TTC549 (cell line): ENCODE measurements around the gene ORMDL2.

Experiments
- FAIRE-seq: peaks from 2 replicates; lab custom pipeline; 2012; peaks lifted over from hg19 to GRCh38; lab: Jason Lieb, UNC

ORMDL2 gene

GRCh38 chr12:55817345-55818139 is at the start of gene ORMDL2, which contains the start of gene SARNP:
ORMDL2 (plus strand) TSS chr12:55818041; CDS start chr12:55819000, 959 bp downstream.
SARNP (minus strand) TSS chr12:55817724; CDS start chr12:55817701, 23 bp downstream.
- peak; percentile 98 for FAIRE-seq

- no peak for FAIRE-seq
Observed at GRCh38 chr12:55771736-55772135, 46.1 kb upstream of the ORMDL2 start.

GRCh38 chr12:55777856-55778255 is 40.0 kb upstream of the ORMDL2 start:
- FAIRE-seq: no peak

- FAIRE-seq: no peak
Observed at GRCh38 chr12:55780685-55781084, 37.2 kb upstream of the ORMDL2 start.

- FAIRE-seq: no peak
Observed at GRCh38 chr12:55788546-55788945, 29.3 kb upstream of the ORMDL2 start.

- FAIRE-seq: no peak
Observed at GRCh38 chr12:55789171-55789570, 28.7 kb upstream of the ORMDL2 start.

- FAIRE-seq: no peak
Observed at GRCh38 chr12:55789893-55790292, 27.9 kb upstream of the ORMDL2 start.

- no peak for FAIRE-seq
Observed at GRCh38 chr12:55795950-55796349, 21.9 kb upstream of the ORMDL2 start.

GRCh38 chr12:55797068-55797467 is 20.8 kb upstream of the ORMDL2 start:
- no peak for FAIRE-seq

- no peak for FAIRE-seq
Observed at GRCh38 chr12:55797550-55797949, 20.3 kb upstream of the ORMDL2 start.

GRCh38 chr12:55806982-55807381 is 10.9 kb upstream of the ORMDL2 start:
- FAIRE-seq: no peak

- no peak for FAIRE-seq
Observed at GRCh38 chr12:55809274-55809673, 8.6 kb upstream of the ORMDL2 start.

GRCh38 chr12:55812088-55812487 is 5.8 kb upstream of the ORMDL2 start:
- no peak for FAIRE-seq

- FAIRE-seq: no peak
Observed at GRCh38 chr12:55814257-55814656, 3.6 kb upstream of the ORMDL2 start.

GRCh38 chr12:55815473-55815872 is 2.4 kb upstream of the ORMDL2 start:
- no peak for FAIRE-seq

GRCh38 chr12:55816881-55817344 is 928 bp upstream of the ORMDL2 start:
- FAIRE-seq: no peak

- FAIRE-seq: no peak
Observed at GRCh38 chr12:55818140-55818728, 393 bp downstream of the ORMDL2 start.

- no peak for FAIRE-seq
Observed at GRCh38 chr12:55818886-55819285, 1.0 kb downstream of the ORMDL2 start.

- FAIRE-seq: no peak
Observed at GRCh38 chr12:55820679-55821078, 2.8 kb downstream of the ORMDL2 start.

- FAIRE-seq: no peak
Observed at GRCh38 chr12:55822228-55822627, 4.4 kb downstream of the ORMDL2 start.

- no peak for FAIRE-seq
Observed at GRCh38 chr12:55823419-55823818, 5.6 kb downstream of the ORMDL2 start.

GRCh38 chr12:55824726-55825125 is 6.9 kb downstream of the ORMDL2 start:
- no peak for FAIRE-seq

GRCh38 chr12:55827806-55828205 is 10.0 kb downstream of the ORMDL2 start:
- FAIRE-seq: no peak

- FAIRE-seq: no peak
Observed at GRCh38 chr12:55828357-55828756, 10.5 kb downstream of the ORMDL2 start.
